DOHH2 (cell line): ENCODE measurements around the gene C19orf53.

ENCODE experiments used
- H3F3A ChIP-seq: fragments of 200-600 bp; sonication (generic), shearing (Covaris generic); 2 replicates; pipeline ENCODE4 v1.6.0; 2016; ENCODE audit warnings: antibody characterized with exemption, mild to moderate bottlenecking; ENCODE audit not compliant: control insufficient read depth, insufficient read depth
- H3K27ac ChIP-seq: fragments of 200-600 bp; sonication (generic); 2 replicates; pipeline ENCODE4 v1.5.1; 2014; ENCODE audit warnings: low read depth, mild to moderate bottlenecking, low read length, moderate library complexity
- H3K27me3 ChIP-seq: fragments of 200-600 bp; sonication (generic); 2 replicates; pipeline ENCODE4 v1.6.1; 2014; ENCODE audit warnings: mild to moderate bottlenecking, low read length, mixed read lengths; ENCODE audit not compliant: control insufficient read depth
- H3K36me3 ChIP-seq: fragments of 200-600 bp; sonication (generic); 2 replicates; pipeline ENCODE4 v1.6.1; 2014; ENCODE audit warnings: mild to moderate bottlenecking, low read length, moderate library complexity, mixed read lengths; ENCODE audit not compliant: control insufficient read depth
- H3K4me1 ChIP-seq: fragments of 200-600 bp; sonication (generic); 2 replicates; pipeline ENCODE4 v1.6.1; 2014; ENCODE audit warnings: mild to moderate bottlenecking, low read length, mixed read lengths; ENCODE audit not compliant: control insufficient read depth
- H3K4me2 ChIP-seq: fragments of 200-600 bp; sonication (generic); 2 replicates; pipeline ENCODE4 v1.6.0; 2014; ENCODE audit warnings: mild to moderate bottlenecking, low read length, moderate library complexity
- H3K4me3 ChIP-seq: fragments of 200-600 bp; sonication (generic); 2 replicates; pipeline ENCODE4 v1.5.1; 2014; ENCODE audit warnings: mild to moderate bottlenecking, low read length, mixed read lengths
- H3K79me2 ChIP-seq: fragments of 200-600 bp; sonication (generic); 2 replicates; pipeline ENCODE4 v1.6.1; 2014; ENCODE audit warnings: mild to moderate bottlenecking, low read length, mixed read lengths; ENCODE audit not compliant: control insufficient read depth
- H3K9me2 ChIP-seq: fragments of 200-600 bp; sonication (generic); replicated peaks from 2 replicates; pipeline ENCODE4 v1.6.1; 2014; ENCODE audit warnings: mild to moderate bottlenecking, low read length, mixed read lengths; ENCODE audit not compliant: control insufficient read depth
- H3K9me3 ChIP-seq: fragments of 200-600 bp; sonication (generic); 2 replicates; pipeline ENCODE4 v1.6.1; 2014; ENCODE audit warnings: antibody characterized with exemption, low read length, mixed read lengths; ENCODE audit not compliant: control insufficient read depth, insufficient read depth
- H4K20me1 ChIP-seq: fragments of 200-600 bp; sonication (generic); 2 replicates; pipeline ENCODE4 v1.6.0; 2014; ENCODE audit warnings: low read depth, mild to moderate bottlenecking, antibody characterized with exemption, low read length, moderate library complexity; ENCODE audit not compliant: control insufficient read depth, insufficient read depth
- EZH2phosphoT487 ChIP-seq: fragments of 200-600 bp; sonication (generic); IDR thresholded peaks from 2 replicates; pipeline ENCODE4 v1.6.1; 2017; ENCODE audit warnings: borderline replicate concordance, mild to moderate bottlenecking, antibody characterized with exemption, low read length, moderate library complexity, mixed read lengths
- TF ChIP-seq, protein P1 (sequence below): fragments of 200-600 bp; sonication (generic); IDR thresholded peaks from one replicate; pipeline ENCODE4 v1.5.1; 2014; ENCODE audit warnings: antibody characterized with exemption, mild to moderate bottlenecking, low read depth, low read length; ENCODE audit not compliant: poor library complexity, severe bottlenecking

The C19orf53 gene

GRCh38 chr19:13794398-13794756 is 20.1 kb downstream of the C19orf53 start:
- H3K9me3 ChIP-seq, result no peaks in the 10 kb centered on the region
- H3K4me1 ChIP-seq, result peaks cover 45% of the 10 kb centered on the region
- no peaks in the 10 kb centered on the region for H3K9me2 ChIP-seq
- H3K4me3 ChIP-seq, result peak overlapping the region; percentile 88
- no peak for TF ChIP-seq EZH2phosphoT487
- TF ChIP-seq, protein P1, sequence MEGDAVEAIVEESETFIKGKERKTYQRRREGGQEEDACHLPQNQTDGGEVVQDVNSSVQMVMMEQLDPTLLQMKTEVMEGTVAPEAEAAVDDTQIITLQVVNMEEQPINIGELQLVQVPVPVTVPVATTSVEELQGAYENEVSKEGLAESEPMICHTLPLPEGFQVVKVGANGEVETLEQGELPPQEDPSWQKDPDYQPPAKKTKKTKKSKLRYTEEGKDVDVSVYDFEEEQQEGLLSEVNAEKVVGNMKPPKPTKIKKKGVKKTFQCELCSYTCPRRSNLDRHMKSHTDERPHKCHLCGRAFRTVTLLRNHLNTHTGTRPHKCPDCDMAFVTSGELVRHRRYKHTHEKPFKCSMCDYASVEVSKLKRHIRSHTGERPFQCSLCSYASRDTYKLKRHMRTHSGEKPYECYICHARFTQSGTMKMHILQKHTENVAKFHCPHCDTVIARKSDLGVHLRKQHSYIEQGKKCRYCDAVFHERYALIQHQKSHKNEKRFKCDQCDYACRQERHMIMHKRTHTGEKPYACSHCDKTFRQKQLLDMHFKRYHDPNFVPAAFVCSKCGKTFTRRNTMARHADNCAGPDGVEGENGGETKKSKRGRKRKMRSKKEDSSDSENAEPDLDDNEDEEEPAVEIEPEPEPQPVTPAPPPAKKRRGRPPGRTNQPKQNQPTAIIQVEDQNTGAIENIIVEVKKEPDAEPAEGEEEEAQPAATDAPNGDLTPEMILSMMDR, result no peak
- peak overlapping the region; percentile 85 for H3K4me2 ChIP-seq
- peaks cover 8% of the 10 kb centered on the region for H3F3A ChIP-seq
- H3K79me2 ChIP-seq, result peaks cover 7% of the 10 kb centered on the region
- no peaks in the 10 kb centered on the region for H3K36me3 ChIP-seq
- H3K27me3 ChIP-seq, result no peaks in the 10 kb centered on the region
- H3K27ac ChIP-seq, result no peak overlapping the region
- no peaks in the 10 kb centered on the region for H4K20me1 ChIP-seq

DNA sequence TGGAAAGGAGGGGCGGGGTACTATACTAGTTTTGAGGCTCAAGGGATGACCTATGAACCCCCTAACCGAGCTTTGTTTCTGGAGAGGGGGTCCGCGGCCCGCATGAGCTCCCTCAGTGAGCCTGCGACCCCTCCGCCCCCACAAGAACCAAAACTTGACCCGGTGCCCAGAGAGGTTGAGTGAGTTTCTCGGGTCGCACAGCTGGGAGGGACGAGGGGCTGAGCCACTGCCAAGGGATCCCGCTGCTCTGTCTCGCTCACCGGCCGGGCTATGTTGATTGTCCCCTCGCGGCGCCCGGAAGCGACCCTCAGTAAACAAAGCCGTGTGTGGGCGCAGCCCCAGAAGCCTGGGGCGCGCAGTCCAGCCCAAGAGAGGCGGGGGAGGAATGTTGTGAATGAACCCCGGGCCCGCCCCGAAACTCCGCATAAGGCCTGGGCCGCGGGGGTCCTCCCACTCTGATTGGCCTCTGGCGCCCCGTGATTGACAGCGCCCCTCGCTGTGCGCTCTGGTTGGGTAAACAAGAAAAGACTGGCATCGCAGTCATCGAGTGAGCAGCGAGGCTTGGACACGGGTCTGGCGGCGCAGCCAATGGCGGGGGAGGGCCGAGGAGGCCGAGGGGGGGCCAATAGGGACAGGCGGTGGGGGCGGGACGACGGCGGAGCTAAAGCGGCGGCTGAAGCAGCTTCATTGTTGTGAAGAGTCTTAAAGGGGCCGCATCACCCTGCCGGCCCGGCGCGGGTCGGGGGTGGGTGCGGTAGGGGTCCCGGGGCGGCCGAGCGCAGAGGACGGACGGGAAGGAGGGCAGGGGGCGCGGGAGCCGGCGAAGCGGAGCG is 20.7 kb downstream of the C19orf53 start, which contains the start of gene ZSWIM4:
ZSWIM4 (plus strand) TSS at position 687 of the 833 bp plus-strand sequence. CDS start 206 bp downstream, outside the sequence.
- no peaks in the 10 kb centered on the region for H3K9me2 ChIP-seq
- H3K27ac ChIP-seq, result peak within 1 kb of the TSS; percentile 12; the same call in 1 of the 2 replicates

DNA sequence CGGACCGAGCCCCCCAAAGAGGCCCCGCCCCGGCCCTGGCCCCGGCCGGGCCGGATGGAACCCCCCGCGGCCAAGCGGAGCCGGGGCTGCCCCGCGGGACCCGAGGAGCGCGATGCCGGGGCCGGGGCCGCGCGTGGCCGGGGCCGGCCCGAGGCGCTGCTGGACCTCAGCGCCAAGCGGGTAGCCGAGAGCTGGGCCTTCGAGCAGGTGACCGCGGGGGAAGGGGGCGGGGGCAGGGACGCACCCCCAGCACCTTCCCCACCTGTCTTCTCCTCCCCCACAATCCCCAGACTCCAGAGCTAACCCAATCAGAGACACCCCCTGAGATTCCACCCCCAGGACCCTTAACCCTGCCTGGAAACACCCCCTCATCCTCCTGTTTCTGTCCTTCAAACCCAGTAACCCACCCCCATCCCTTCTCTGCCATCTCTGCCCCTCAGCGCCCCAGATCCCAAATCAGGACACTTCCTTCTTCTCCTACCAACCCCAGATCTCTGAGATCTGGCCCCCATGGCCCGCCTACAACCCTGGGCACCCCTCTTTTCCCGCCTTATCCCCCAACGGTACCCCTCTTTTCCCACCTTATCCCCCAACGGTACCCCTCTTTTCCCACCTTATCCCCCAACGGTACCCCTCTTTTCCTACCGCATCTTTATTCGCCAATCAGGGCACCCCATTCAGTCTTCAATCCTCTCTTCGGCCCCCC is 21.5 kb downstream of the C19orf53 start:
- peaks cover 7% of the 10 kb centered on the region for H3K79me2 ChIP-seq
- no peaks in the 10 kb centered on the region for H3K36me3 ChIP-seq
- H3K27me3 ChIP-seq, result no peaks in the 10 kb centered on the region
- TF ChIP-seq EZH2phosphoT487, result no peak
- TF ChIP-seq, protein P1, result no peak
- H3K9me3 ChIP-seq, result no peaks in the 10 kb centered on the region
- no peaks in the 10 kb centered on the region for H3F3A ChIP-seq
- peaks cover 31% of the 10 kb centered on the region for H3K4me1 ChIP-seq
- H3K9me2 ChIP-seq, result no peaks in the 10 kb centered on the region
- peak overlapping the region; percentile 88 for H3K4me3 ChIP-seq
- H3K27ac ChIP-seq, result peak overlapping the region; percentile 12; the same call in 1 of the 2 replicates
- peak overlapping the region; percentile 72 for H3K4me2 ChIP-seq
- H4K20me1 ChIP-seq, result no peaks in the 10 kb centered on the region

More for the DNA sequence above, 20.7 kb downstream of the C19orf53 start, which contains the start of gene ZSWIM4:
- H3K4me1 ChIP-seq, result peaks cover 39% of the 10 kb centered on the region
- no peaks in the 10 kb centered on the region for H3K27me3 ChIP-seq
- H3K36me3 ChIP-seq, result no peaks in the 10 kb centered on the region
- peak within 1 kb of the TSS; percentile 85 for H3K4me2 ChIP-seq
- no peak for TF ChIP-seq EZH2phosphoT487
- TF ChIP-seq, protein P1, result no peak
- no peaks in the 10 kb centered on the region for H3K9me3 ChIP-seq
- peaks cover 7% of the 10 kb centered on the region for H3K79me2 ChIP-seq
- no peaks in the 10 kb centered on the region for H4K20me1 ChIP-seq
- peaks cover 4% of the 10 kb centered on the region; the same call in 1 of the 2 replicates for H3F3A ChIP-seq
- peak within 1 kb of the TSS; percentile 88 for H3K4me3 ChIP-seq
